ENCODE results near the gene NKD2.
A peak's percentile ranks its signal among the peaks of the same experiment; 100 is the strongest.
"Not testable (repeated sequence)": the region's sequence is repeated elsewhere in the genome, so short reads cannot be mapped to it uniquely, and the experiment has no call there.

The NKD2 gene

DNA sequence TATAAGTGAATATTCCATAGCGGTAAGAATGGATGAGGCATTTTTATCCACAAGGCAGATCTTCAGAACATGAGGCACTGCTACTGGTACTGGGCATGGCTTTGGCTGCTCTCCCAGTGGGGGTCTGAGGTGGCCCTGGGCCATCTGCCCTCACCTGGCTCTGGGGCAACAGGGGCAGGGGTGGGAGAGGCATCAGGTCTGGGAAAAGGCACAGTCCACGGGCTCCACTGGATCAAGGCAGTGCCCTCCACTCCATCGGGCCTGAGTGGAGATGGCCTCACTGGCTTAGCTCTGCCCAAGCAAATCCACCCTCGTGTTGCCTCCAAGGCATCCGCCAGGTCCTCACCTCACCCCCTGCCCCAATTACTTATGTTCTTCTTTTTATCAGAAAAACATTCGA lies 10.9 kb upstream of the NKD2 start:
- no peak for DNase-seq
- in situ Hi-C loops (cut with MboI; ENCODE audit: low pct_unique_long_range_greater_than_20kb, low sequenced_read_pairs), result no loop called here

GRCh38 chr5:998246-999031 lies 10.2 kb upstream of the NKD2 start:
- DNase-seq, result no peak
- in situ Hi-C loops (cut with MboI; ENCODE audit: low pct_unique_long_range_greater_than_20kb, low sequenced_read_pairs), result no loop called here

DNA sequence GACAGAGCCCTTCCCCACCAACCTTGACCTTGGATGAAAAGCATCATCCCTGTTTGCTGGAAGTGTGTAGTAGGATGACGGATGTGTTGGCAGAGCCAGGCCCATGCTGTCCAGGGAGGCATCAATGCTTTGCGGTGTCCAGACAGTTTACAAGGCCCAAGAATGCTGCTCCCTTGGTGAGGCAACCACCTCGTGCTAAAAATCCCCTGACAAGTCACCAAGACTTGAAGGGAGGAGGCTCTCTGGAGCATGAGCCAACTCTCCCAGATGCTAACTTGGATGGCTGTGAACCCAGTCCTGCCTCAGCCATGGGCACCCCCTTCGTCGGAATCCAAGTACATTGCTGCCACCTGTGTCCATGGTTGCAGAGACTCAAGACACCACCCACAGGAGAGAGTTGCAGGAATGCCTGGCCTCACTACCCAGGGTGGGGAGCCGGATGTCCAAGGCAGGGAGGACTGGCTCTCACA lies 9.5 kb upstream of the NKD2 start:
- DNase-seq, result no peak
- in situ Hi-C loops (cut with MboI; ENCODE audit: low pct_unique_long_range_greater_than_20kb, low sequenced_read_pairs), result no loop called here

DNA sequence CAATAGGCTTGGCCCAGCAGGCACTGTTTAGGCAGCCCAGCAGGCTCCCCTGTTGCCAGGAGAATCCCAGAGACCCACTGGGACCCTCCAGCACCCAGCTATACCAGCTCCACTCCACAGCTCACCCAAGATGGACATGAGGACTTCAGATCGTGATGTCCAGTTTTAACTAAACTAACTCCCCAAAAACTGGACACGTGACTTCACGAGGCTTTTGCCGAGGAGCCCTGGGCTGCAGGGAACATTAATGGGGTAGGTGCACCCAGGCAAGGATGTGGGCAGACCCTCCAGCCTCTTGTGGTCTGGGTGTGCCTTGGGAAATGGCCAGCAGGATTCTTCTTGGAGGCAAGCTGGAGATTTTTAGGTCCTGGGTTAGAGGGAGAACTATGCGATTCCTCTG lies 8.9 kb upstream of the NKD2 start:
- in situ Hi-C loops (cut with MboI; ENCODE audit: low pct_unique_long_range_greater_than_20kb, low sequenced_read_pairs), result no loop called here
- DNase-seq, result no peak

GRCh38 chr5:1000329-1000728 lies 8.3 kb upstream of the NKD2 start:
- DNase-seq, result no peak
- in situ Hi-C loops (cut with MboI; ENCODE audit: low pct_unique_long_range_greater_than_20kb, low sequenced_read_pairs), result no loop called here

- DNase-seq; in situ Hi-C loops (cut with MboI; ENCODE audit: low pct_unique_long_range_greater_than_20kb, low sequenced_read_pairs): not testable (repeated sequence)
Measured at GRCh38 chr5:1000831-1001230, 7.8 kb upstream of the NKD2 start.

DNA sequence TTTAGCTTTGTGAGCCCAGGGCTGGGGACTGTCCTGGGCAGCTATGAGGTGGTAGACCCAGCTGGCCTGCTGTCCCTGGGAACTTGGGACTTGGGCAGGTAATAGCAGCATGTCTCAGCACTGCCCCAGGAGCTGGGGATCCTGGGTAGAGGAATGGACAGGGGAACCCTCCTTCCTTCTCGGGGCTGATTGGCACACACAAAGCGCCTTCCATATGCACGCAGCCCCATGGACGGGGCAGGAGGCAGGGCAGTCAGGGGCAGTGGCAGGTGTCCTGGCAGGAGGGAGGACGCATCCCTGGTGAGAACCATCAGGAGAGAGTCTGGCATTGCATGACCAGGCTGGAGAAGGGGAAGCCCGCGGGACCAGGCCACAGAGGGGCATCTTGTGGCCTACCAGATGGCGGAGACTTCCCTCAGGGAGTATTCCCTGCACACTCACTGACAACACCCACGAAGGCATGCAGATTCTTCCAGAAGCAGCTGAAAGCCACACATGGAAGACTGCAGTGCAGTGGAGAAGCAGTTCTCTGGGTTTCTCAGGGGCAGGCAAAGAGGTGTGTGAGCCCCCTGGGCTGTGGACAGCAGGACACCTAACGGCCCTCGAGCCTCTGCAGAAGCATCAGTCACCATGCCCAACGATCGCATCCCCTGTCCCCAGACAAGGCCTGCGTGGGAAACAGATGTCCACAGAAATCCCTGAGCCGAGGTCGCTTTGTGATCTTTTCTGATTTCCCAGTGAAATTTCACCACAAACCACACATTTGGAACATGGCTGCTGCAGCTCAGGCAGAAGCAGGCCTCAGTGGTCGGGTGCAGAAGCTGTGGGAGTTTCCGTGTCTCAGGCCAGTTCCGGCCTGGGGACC lies 7.0 kb upstream of the NKD2 start:
- in situ Hi-C loops (cut with MboI; ENCODE audit: low pct_unique_long_range_greater_than_20kb, low sequenced_read_pairs), result no loop called here
- no peak for DNase-seq

- in situ Hi-C loops (cut with MboI; ENCODE audit: low pct_unique_long_range_greater_than_20kb, low sequenced_read_pairs), result no loop called here
- DNase-seq, result no peak
Measured at GRCh38 chr5:1002271-1002546, 6.4 kb upstream of the NKD2 start.

GRCh38 chr5:1002836-1003235 lies 5.8 kb upstream of the NKD2 start:
- in situ Hi-C loops (cut with MboI; ENCODE audit: low pct_unique_long_range_greater_than_20kb, low sequenced_read_pairs), result no loop called here
- no peak for DNase-seq

DNA sequence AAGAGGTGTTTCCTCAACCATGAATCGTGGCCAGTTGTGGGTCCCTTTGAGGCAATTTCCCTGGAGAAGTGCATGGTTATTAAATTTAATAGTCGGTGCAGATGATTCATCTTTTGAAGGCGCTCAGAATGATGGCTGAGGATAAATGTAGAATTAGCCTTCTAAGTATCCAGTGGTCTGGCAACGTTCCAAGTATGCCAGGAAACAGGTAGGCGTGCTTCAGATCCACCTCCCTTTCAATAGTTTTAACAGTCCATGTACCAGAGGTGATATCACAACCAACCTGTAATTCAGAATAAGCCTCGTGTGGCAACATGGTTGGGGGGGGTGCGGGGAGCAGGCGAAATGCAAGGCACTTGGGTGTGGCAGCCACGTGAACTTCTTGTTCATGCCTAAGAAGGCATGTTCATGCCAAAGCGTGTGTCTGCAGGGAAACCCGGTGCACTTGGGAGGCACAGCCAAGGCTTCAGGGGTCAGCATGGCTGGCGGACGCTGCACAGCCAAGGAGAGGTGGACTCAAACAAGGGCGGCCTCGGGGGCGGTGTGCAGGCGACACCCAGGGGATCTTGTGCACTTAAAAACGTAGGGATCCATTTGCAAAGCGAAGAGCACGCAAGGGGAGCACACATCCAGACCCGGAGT lies 5.2 kb upstream of the NKD2 start:
- no peak for DNase-seq
- in situ Hi-C loops (cut with MboI; ENCODE audit: low pct_unique_long_range_greater_than_20kb, low sequenced_read_pairs), result no loop called here

GRCh38 chr5:1004461-1005248 lies 3.9 kb upstream of the NKD2 start:
- in situ Hi-C loops (cut with MboI; ENCODE audit: low pct_unique_long_range_greater_than_20kb, low sequenced_read_pairs), result no loop called here
- peak; percentile 45 for DNase-seq

- no peak for DNase-seq
- in situ Hi-C loops (cut with MboI; ENCODE audit: low pct_unique_long_range_greater_than_20kb, low sequenced_read_pairs), result no loop called here
Measured at GRCh38 chr5:1005249-1005851, 3.3 kb upstream of the NKD2 start.

DNA sequence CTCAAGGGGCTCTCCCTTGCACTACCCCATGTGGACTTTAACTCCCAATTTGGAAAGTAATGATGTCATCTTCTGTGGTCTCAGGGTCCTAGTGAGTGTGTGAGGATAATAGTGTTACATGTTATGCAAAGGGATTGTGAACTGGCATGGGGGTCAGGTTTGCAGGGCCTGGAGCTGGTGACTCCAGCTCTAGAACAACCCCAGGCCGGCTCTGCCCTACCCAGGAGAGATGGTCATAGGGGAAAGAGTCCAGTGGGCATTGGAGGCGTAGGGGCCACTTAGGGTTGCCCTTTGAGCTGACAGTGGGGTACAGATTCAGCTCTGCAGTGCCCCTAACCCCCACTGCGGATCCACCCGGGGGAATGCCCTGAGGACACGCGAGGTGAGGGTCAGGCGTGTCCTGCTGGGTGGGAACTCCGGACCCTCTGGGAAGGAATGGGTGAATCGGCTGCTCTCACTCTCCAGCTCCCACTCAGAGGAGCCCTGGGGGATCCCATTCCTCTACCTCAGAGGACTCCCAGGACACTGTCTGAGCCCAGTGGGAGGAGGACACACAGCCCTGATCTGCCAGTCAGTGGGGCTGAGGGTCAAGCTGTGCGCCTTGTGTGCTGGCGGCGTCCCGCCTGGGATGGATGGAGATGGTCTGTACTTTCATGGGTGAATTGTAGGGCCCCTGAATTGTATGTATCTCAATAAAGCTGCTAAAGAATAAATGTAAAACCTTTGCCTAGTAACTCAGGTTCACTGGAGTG lies 2.5 kb upstream of the NKD2 start:
- in situ Hi-C loops (cut with MboI; ENCODE audit: low pct_unique_long_range_greater_than_20kb, low sequenced_read_pairs), result no loop called here
- DNase-seq, result no peak

GRCh38 chr5:1006656-1007071 lies 1.9 kb upstream of the NKD2 start:
- in situ Hi-C loops (cut with MboI; ENCODE audit: low pct_unique_long_range_greater_than_20kb, low sequenced_read_pairs), result no loop called here
- no peak for DNase-seq

- in situ Hi-C loops (cut with MboI; ENCODE audit: low pct_unique_long_range_greater_than_20kb, low sequenced_read_pairs), result no loop called here
- no peak for DNase-seq
Measured at GRCh38 chr5:1007221-1007680, 1.4 kb upstream of the NKD2 start.

GRCh38 chr5:1007681-1008450 lies 736 bp upstream of the NKD2 start:
- in situ Hi-C loops (cut with MboI; ENCODE audit: low pct_unique_long_range_greater_than_20kb, low sequenced_read_pairs), result no loop called here
- DNase-seq, result no peak

DNA sequence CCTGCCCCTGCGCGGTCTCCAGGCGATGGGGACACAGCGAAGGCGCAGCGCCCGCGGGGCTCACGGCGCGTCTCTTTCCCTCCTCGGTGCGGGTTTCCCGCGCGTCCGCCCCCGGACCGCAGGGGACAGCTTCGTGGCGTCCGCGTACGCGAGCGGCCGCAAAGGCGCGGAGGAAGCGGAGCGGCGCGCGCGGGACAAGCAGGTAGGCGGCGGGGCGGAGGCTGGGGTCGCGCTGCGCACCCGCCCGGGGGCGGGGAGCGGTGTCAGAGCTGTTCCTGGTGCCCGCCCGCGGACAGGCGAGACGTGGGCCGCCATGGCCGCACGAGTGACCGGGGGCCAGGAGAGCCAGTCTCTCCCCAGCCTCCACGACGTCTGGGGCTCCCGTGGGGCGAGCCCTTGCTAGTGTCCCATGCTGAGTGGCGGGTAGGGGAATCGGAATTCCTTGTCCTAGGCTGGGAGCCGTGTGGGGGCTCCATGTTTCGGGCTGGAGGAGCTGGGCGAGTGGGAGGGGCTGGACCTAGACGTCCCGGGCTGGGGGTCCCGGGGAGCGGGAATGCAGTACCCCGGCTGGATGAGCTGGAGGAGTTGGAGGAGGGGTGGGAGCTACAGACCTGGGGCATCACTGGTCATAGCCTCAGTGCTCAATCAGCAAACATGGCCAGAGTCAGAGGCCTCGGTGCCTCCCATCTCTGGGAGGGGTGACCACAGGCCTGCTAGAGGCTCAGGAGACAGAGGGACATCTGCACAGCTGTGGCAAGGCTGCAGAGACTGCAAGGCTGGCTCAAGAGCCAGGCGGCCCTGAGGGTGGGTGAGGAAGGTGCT lies 968 bp downstream of the NKD2 start:
- DNase-seq, result no peak
- in situ Hi-C loops (cut with MboI; ENCODE audit: low pct_unique_long_range_greater_than_20kb, low sequenced_read_pairs), result no loop called here

Measured in KBM-7 (cell line).